ENCODE measurements around the gene SGK1.
"Not testable (repeated sequence)": the region's sequence is repeated elsewhere in the genome, so short reads cannot be mapped to it uniquely, and the experiment has no call there.

The SGK1 gene

GRCh38 chr6:134322216-134322615 is 4.3 kb upstream of the SGK1 start:
- no peak overlapping the region for H3K9ac ChIP-seq
- H3K27ac ChIP-seq, result no peak overlapping the region
- no peak for TF ChIP-seq CTCF (IDR thresholded peaks at IDR 0.05)

GRCh38 chr6:134321246-134321645 is 3.3 kb upstream of the SGK1 start:
- peak overlapping the region; percentile 34 for H2AFZ ChIP-seq
- no peaks in the 10 kb centered on the region for H3K36me3 ChIP-seq (ENCODE audit: control insufficient read depth, insufficient read depth, low read length)
- H3K27ac ChIP-seq, result no peak overlapping the region
- no peaks in the 10 kb centered on the region for H3K27me3 ChIP-seq (ENCODE audit: control insufficient read depth, insufficient read depth, low read length)
- H3K4me3 ChIP-seq (ENCODE audit: low read depth, low read length), result no peak overlapping the region
- no peak overlapping the region for H3K4me2 ChIP-seq (ENCODE audit: low read length)
- H3K79me2 ChIP-seq, result peaks cover 23% of the 10 kb centered on the region
- no peak for TF ChIP-seq CTCF (IDR thresholded peaks at IDR 0.05)
- H3K9ac ChIP-seq, result no peak overlapping the region
- peaks cover 26% of the 10 kb centered on the region for H3K4me1 ChIP-seq
- H3K9me3 ChIP-seq (ENCODE audit: control insufficient read depth, low read length), result no peaks in the 10 kb centered on the region

More at GRCh38 chr6:134322216-134322615, 4.3 kb upstream of the SGK1 start:
- peaks cover 22% of the 10 kb centered on the region for H3K79me2 ChIP-seq
- H3K36me3 ChIP-seq (ENCODE audit: control insufficient read depth, insufficient read depth, low read length), result no peaks in the 10 kb centered on the region
- H3K4me2 ChIP-seq (ENCODE audit: low read length), result no peak overlapping the region
- H3K4me1 ChIP-seq, result peaks cover 26% of the 10 kb centered on the region
- no peak overlapping the region for H3K4me3 ChIP-seq (ENCODE audit: low read depth, low read length)
- H3K9me3 ChIP-seq (ENCODE audit: control insufficient read depth, low read length), result no peaks in the 10 kb centered on the region
- H3K27me3 ChIP-seq (ENCODE audit: control insufficient read depth, insufficient read depth, low read length), result no peaks in the 10 kb centered on the region
- H2AFZ ChIP-seq, result no peak overlapping the region

- H3K9ac ChIP-seq; H3K27me3 ChIP-seq (ENCODE audit: control insufficient read depth, insufficient read depth, low read length); H3K4me2 ChIP-seq (ENCODE audit: low read length); H3K9me3 ChIP-seq (ENCODE audit: control insufficient read depth, low read length); H3K36me3 ChIP-seq (ENCODE audit: control insufficient read depth, insufficient read depth, low read length); H3K4me3 ChIP-seq (ENCODE audit: low read depth, low read length): not testable (repeated sequence)
- peak overlapping the region; percentile 91 for H3K27ac ChIP-seq
- peaks cover 23% of the 10 kb centered on the region for H3K79me2 ChIP-seq
- H3K4me1 ChIP-seq, result peaks cover 22% of the 10 kb centered on the region
- H2AFZ ChIP-seq, result peak overlapping the region; percentile 39
These were observed 1.8 kb upstream of the SGK1 start for GRCh38 chr6:134319686-134320085.

GRCh38 chr6:134318974-134319281 is 1.0 kb upstream of the SGK1 start:
- Histone ChIP-seq H3K4me3 (ENCODE audit: low read depth, low read length) (peak overlapping the region; percentile 95), H3K27ac (peak overlapping the region; percentile 91), H2AFZ (peak overlapping the region; percentile 65), H3K79me2 (peaks cover 25% of the 10 kb centered on the region), H3K9ac (no peak overlapping the region), H3K27me3 (ENCODE audit: control insufficient read depth, insufficient read depth, low read length) (no peaks in the 10 kb centered on the region), H3K4me1 (peaks cover 16% of the 10 kb centered on the region), H3K36me3 (ENCODE audit: control insufficient read depth, insufficient read depth, low read length) (no peaks in the 10 kb centered on the region), H3K4me2 (ENCODE audit: low read length) (peak overlapping the region; percentile 88), H3K9me3 (ENCODE audit: control insufficient read depth, low read length) (no peaks in the 10 kb centered on the region)
- no peak for TF ChIP-seq CTCF (IDR thresholded peaks at IDR 0.05)

- Histone ChIP-seq H3K9ac (no peak overlapping the region), H2AFZ (peak overlapping the region; percentile 65), H3K4me1 (peaks cover 10% of the 10 kb centered on the region), H3K9me3 (ENCODE audit: control insufficient read depth, low read length) (no peaks in the 10 kb centered on the region), H3K27me3 (ENCODE audit: control insufficient read depth, insufficient read depth, low read length) (no peaks in the 10 kb centered on the region), H3K4me2 (ENCODE audit: low read length) (peak overlapping the region; percentile 88), H3K79me2 (peaks cover 27% of the 10 kb centered on the region), H3K36me3 (ENCODE audit: control insufficient read depth, insufficient read depth, low read length) (no peaks in the 10 kb centered on the region), H3K27ac (peak overlapping the region; percentile 91), H3K4me3 (ENCODE audit: low read depth, low read length) (peak overlapping the region; percentile 95)
- TF ChIP-seq CTCF (IDR thresholded peaks at IDR 0.05), result no peak
These were observed 493 bp upstream of the SGK1 start for GRCh38 chr6:134318236-134318973.

Data from parathyroid adenoma (tissue), 2 donors.